ENCODE measurements around the gene ITIH3.

GRCh38 chr3:52788890-52789745, 5.5 kb upstream of the ITIH3 start:
- TF ChIP-seq EP300 (IDR thresholded peaks at IDR 0.05; ENCODE audit: borderline replicate concordance in 1 of 2, control insufficient read depth in 1 of 2, low read depth in 2 of 2, low read length in 2 of 2), result no peak
- TF ChIP-seq EED (IDR thresholded peaks at IDR 0.05; ENCODE audit: low read depth), result no peak
- TF ChIP-seq CREB1 (IDR thresholded peaks at IDR 0.05; ENCODE audit: low read depth), result no peak
- no peak for TF ChIP-seq POLR2A (IDR thresholded peaks at IDR 0.05; ENCODE audit: low read depth, low read length)
- no peak for TF ChIP-seq KDM1A (IDR thresholded peaks at IDR 0.05; ENCODE audit: borderline replicate concordance)
- no peak for TF ChIP-seq ZBTB40 (IDR thresholded peaks at IDR 0.05; ENCODE audit: borderline replicate concordance)
- TF ChIP-seq PBX3 (IDR thresholded peaks at IDR 0.05; ENCODE audit: insufficient replicate concordance, low read depth, low read length), result no peak
- TF ChIP-seq SIN3A (IDR thresholded peaks at IDR 0.05; ENCODE audit: low read depth, low read length), result no peak
- TF ChIP-seq CTCF (IDR thresholded peaks at IDR 0.05 in 2 of 3, conservative IDR thresholded peaks at IDR 0.05 in 1 of 3; ENCODE audit: control insufficient read depth in 2 of 3, extremely low read depth in 1 of 3, insufficient read depth in 1 of 3, low read depth in 3 of 3, low read length in 3 of 3), result no peak
- TF ChIP-seq CBX5 (IDR thresholded peaks at IDR 0.05; ENCODE audit: low read depth), result no peak
- TF ChIP-seq TAF1 (IDR thresholded peaks at IDR 0.05; ENCODE audit: borderline replicate concordance, low read depth, low read length), result no peak
- no peak for TF ChIP-seq RFX5 (IDR thresholded peaks at IDR 0.05; ENCODE audit: low read depth, low read length)
- TF ChIP-seq YY1 (IDR thresholded peaks at IDR 0.05; ENCODE audit: low read depth, low read length), result no peak
- no peak for TF ChIP-seq POLR2AphosphoS5 (IDR thresholded peaks at IDR 0.05; ENCODE audit: low read length)
